ENCODE measurements around the gene DBNDD2. TPM values are rescaled to one million over a fixed set of nuclear protein-coding genes. Genes with fewer than 3 reads are reported as not detected.

Gene DBNDD2
- total RNA-seq, 1 experiment from 2014 or later, result 113 TPM

- Mint-ChIP-seq H3K36me3 (ENCODE audit: insufficient read depth, unreplicated experiment) (peaks cover 29% of the 10 kb centered on the region), H3K27ac (ENCODE audit: unreplicated experiment) (peak overlapping the region; percentile 72), H3K4me1 (ENCODE audit: low read depth, unreplicated experiment) (peaks cover 30% of the 10 kb centered on the region), H3K9me3 (ENCODE audit: low read depth, unreplicated experiment) (peaks cover 2% of the 10 kb centered on the region), H3K4me3 (ENCODE audit: low read depth, unreplicated experiment) (peak overlapping the region; percentile 86), H3K27me3 (ENCODE audit: unreplicated experiment) (no peaks in the 10 kb centered on the region)
- TF ChIP-seq CTCF (IDR thresholded peaks at IDR 0.05; ENCODE audit: unreplicated experiment), result no peak
- intact Hi-C loops (cut with micrococcal nuclease; ENCODE audit: unreplicated experiment), result no loop called here
- CTCF ChIA-PET, result interaction anchor here (0.6 to 3.0 kb wide), 10 partner anchors 9 to 1719 kb away, joined by 3 to 14 read pairs (median 5); partner anchors contain the start of gene PIGT
- no TSS peak for BruUV-seq (replicated peaks)
- DNase-seq, result peak; percentile 84
Observed at GRCh38 chr20:45406260-45407066, 1.6 kb upstream of the DBNDD2 start.

GRCh38 chr20:45407067-45407745, 883 bp upstream of the DBNDD2 start:
- no TSS peak for BruUV-seq (replicated peaks)
- CTCF ChIA-PET, result interaction anchor here (0.6 to 3.0 kb wide), 11 partner anchors 9 to 1718 kb away, joined by 3 to 14 read pairs (median 5); partner anchors contain the start of genes PIGT and SYS1

GRCh38 chr20:45408646-45409213, 641 bp downstream of the DBNDD2 start:
- Mint-ChIP-seq H3K36me3 (ENCODE audit: insufficient read depth, unreplicated experiment) (peaks cover 29% of the 10 kb centered on the region), H3K27ac (ENCODE audit: unreplicated experiment) (no peak overlapping the region), H3K27me3 (ENCODE audit: unreplicated experiment) (no peaks in the 10 kb centered on the region), H3K4me3 (ENCODE audit: low read depth, unreplicated experiment) (no peak overlapping the region), H3K9me3 (ENCODE audit: low read depth, unreplicated experiment) (no peaks in the 10 kb centered on the region), H3K4me1 (ENCODE audit: low read depth, unreplicated experiment) (peaks cover 30% of the 10 kb centered on the region)
- no peak for TF ChIP-seq CTCF (IDR thresholded peaks at IDR 0.05; ENCODE audit: unreplicated experiment)
- CTCF ChIA-PET, result interaction anchor here (0.5 to 1.2 kb wide), 2 partner anchors 14 to 18 kb away, joined by 3 to 6 read pairs; no protein-coding TSS in a partner anchor
- intact Hi-C loops (cut with micrococcal nuclease; ENCODE audit: unreplicated experiment), result no loop called here
- no TSS peak for BruUV-seq (replicated peaks)
- no peak for DNase-seq

More at GRCh38 chr20:45407067-45407745, 883 bp upstream of the DBNDD2 start:
- Mint-ChIP-seq H3K4me3 (ENCODE audit: low read depth, unreplicated experiment) (peak overlapping the region; percentile 86), H3K27ac (ENCODE audit: unreplicated experiment) (peak overlapping the region; percentile 57), H3K4me1 (ENCODE audit: low read depth, unreplicated experiment) (peaks cover 30% of the 10 kb centered on the region), H3K27me3 (ENCODE audit: unreplicated experiment) (no peaks in the 10 kb centered on the region), H3K9me3 (ENCODE audit: low read depth, unreplicated experiment) (no peaks in the 10 kb centered on the region), H3K36me3 (ENCODE audit: insufficient read depth, unreplicated experiment) (peaks cover 29% of the 10 kb centered on the region)
- TF ChIP-seq CTCF (IDR thresholded peaks at IDR 0.05; ENCODE audit: unreplicated experiment), result no peak
- peak; percentile 44 for DNase-seq
- intact Hi-C loops (cut with micrococcal nuclease; ENCODE audit: unreplicated experiment), result no loop called here

GRCh38 chr20:45409521-45410272, 1.6 kb downstream of the DBNDD2 start:
- intact Hi-C loops (cut with micrococcal nuclease; ENCODE audit: unreplicated experiment), result no loop called here
- DNase-seq, result no peak
- no TSS peak for BruUV-seq (replicated peaks)
- H3K27ac Mint-ChIP-seq (ENCODE audit: unreplicated experiment), result no peak overlapping the region
- H3K4me3 Mint-ChIP-seq (ENCODE audit: low read depth, unreplicated experiment), result no peak overlapping the region
- no peaks in the 10 kb centered on the region for H3K9me3 Mint-ChIP-seq (ENCODE audit: low read depth, unreplicated experiment)
- peaks cover 28% of the 10 kb centered on the region for H3K36me3 Mint-ChIP-seq (ENCODE audit: insufficient read depth, unreplicated experiment)
- H3K4me1 Mint-ChIP-seq (ENCODE audit: low read depth, unreplicated experiment), result peaks cover 27% of the 10 kb centered on the region
- no peaks in the 10 kb centered on the region for H3K27me3 Mint-ChIP-seq (ENCODE audit: unreplicated experiment)
- TF ChIP-seq CTCF (IDR thresholded peaks at IDR 0.05; ENCODE audit: unreplicated experiment), result no peak
- CTCF ChIA-PET, result interaction anchor here (0.5 kb wide), 1 partner anchor 48 kb away, joined by 4 read pairs; no protein-coding TSS in a partner anchor
